GM18520 (cell line): ENCODE results near the gene CFLAR.
"Not testable (repeated sequence)": the region's sequence is repeated elsewhere in the genome, so short reads cannot be mapped to it uniquely, and the experiment has no call there.

Source experiments
- ATAC-seq: cut with Tn5 transposase; IDR thresholded peaks from one replicate; pipeline ENCODE4 v1.9.1; 2021; ENCODE audit not compliant: unreplicated experiment

The CFLAR gene

GRCh38 chr2:201174687-201175086 is 58.7 kb downstream of the CFLAR start:
- no peak for ATAC-seq

- no peak for ATAC-seq
These were observed 60.1 kb downstream of the CFLAR start for GRCh38 chr2:201176081-201176481.

GRCh38 chr2:201180010-201180409 is 64.0 kb downstream of the CFLAR start:
- ATAC-seq: no peak

GRCh38 chr2:201182650-201183364 is 66.8 kb downstream of the CFLAR start, which contains the start of gene CASP10:
Gene CASP10, plus strand, starts transcription at chr2:201183141. Its CDS starts 2,637 bp downstream, at chr2:201185778.
- ATAC-seq: peak; percentile 61

- ATAC-seq: no peak
These were observed 67.4 kb downstream of the CFLAR start for GRCh38 chr2:201183365-201183727.

GRCh38 chr2:201183835-201184234 is 67.9 kb downstream of the CFLAR start:
- ATAC-seq: not testable (repeated sequence)

- ATAC-seq: not testable (repeated sequence)
These were observed 68.3 kb downstream of the CFLAR start for GRCh38 chr2:201184248-201184647.

- no peak for ATAC-seq
These were observed 69.9 kb downstream of the CFLAR start for GRCh38 chr2:201185863-201186262.

GRCh38 chr2:201186982-201187381 is 71.0 kb downstream of the CFLAR start:
- ATAC-seq: no peak

GRCh38 chr2:201188449-201188848 is 72.5 kb downstream of the CFLAR start:
- ATAC-seq: no peak

- no peak for ATAC-seq
These were observed 75.3 kb downstream of the CFLAR start for GRCh38 chr2:201191132-201191875.

- ATAC-seq: peak; percentile 97
These were observed 78.1 kb downstream of the CFLAR start for GRCh38 chr2:201194097-201194496.

GRCh38 chr2:201195331-201195730 is 79.4 kb downstream of the CFLAR start:
- no peak for ATAC-seq

GRCh38 chr2:201196003-201196402 is 80.0 kb downstream of the CFLAR start:
- no peak for ATAC-seq

- ATAC-seq: no peak
These were observed 80.8 kb downstream of the CFLAR start for GRCh38 chr2:201196803-201197202.

- ATAC-seq: no peak
These were observed 81.8 kb downstream of the CFLAR start for GRCh38 chr2:201197781-201198180.

- no peak for ATAC-seq
These were observed 83.9 kb downstream of the CFLAR start for GRCh38 chr2:201199847-201200246.

GRCh38 chr2:201200345-201200744 is 84.4 kb downstream of the CFLAR start:
- no peak for ATAC-seq

GRCh38 chr2:201201371-201201770 is 85.4 kb downstream of the CFLAR start:
- no peak for ATAC-seq

- no peak for ATAC-seq
These were observed 88.1 kb downstream of the CFLAR start for GRCh38 chr2:201203916-201204654.

- no peak for ATAC-seq
These were observed 88.9 kb downstream of the CFLAR start for GRCh38 chr2:201204655-201205514.
